GM10248 (cell line): Measurements from ENCODE around the gene DOK5.

Source experiments
- CTCF ChIA-PET: fragments of 300-600 bp; sonication (Branson Sonifier 250); formaldehyde crosslinking; extraction: SDS; loops from one replicate; lab custom pipeline; 2021; ENCODE audit warnings: antibody characterized with exemption; lab: Yijun Ruan, JAX
- POLR2A ChIA-PET: fragments of 350-650 bp; sonication (Branson Sonifier 250); formaldehyde crosslinking; extraction: SDS; loops from one replicate; lab custom pipeline; 2020; ENCODE audit warnings: antibody characterized with exemption; lab: Yijun Ruan, JAX
- DNase-seq: peaks from one replicate; pipeline ENCODE4 v3.0.0; 2012; ENCODE audit errors: extremely low spot score
- TF ChIP-seq, protein P1 (sequence below): IDR thresholded peaks from 2 replicates; pipeline ENCODE4 v1.5.1; 2012; ENCODE audit warnings: mild to moderate bottlenecking, low read depth; ENCODE audit errors: extremely low read depth, missing control alignments, control extremely low read depth

DOK5 gene

DNA sequence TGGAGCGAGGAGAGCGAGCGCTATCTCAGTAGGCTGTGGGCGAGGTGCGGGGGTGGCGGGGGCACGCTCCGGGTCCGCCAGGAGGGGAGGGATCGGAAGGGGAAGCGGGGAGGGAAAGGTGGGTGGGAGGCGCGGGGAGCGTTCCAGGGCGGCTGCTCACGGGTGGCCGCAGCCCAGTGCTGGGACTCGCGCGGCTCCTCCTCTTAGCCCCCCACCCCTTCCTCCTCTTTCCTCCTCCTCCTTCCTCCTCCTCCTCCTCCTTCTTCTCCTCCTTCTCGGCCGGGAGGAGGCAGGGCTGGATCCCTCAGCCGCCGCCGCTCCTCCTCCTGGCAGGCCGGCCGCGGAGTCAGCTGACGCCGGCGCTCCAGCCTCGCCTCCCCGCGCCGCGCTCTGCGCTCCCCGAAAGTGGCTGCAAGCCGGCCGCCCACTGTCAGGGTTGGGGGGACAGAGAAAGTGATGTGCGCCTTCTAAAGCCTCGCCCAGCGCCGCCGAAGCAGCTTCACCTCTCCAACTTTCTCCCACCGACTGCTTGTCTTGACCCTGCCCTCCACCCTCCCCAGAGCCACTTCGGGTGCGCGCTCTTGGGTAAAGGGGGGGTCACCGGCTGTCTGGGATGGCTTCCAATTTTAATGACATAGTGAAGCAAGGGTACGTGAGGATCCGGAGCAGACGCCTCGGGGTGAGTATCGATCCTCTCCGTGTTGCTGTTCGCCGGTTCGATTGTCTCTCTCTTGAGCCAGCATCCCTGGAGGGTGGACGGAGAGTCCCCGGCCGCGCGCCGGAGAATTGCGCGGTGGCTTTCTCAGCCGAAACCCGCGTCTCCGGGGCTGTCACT is at the start of gene DOK5:
Gene DOK5, plus strand, starts transcription at position 260 of the 835 bp plus-strand sequence. Its CDS starts 354 bp downstream, at position 614.
- POLR2A ChIA-PET, result no interaction called here
- TF ChIP-seq, protein P1, sequence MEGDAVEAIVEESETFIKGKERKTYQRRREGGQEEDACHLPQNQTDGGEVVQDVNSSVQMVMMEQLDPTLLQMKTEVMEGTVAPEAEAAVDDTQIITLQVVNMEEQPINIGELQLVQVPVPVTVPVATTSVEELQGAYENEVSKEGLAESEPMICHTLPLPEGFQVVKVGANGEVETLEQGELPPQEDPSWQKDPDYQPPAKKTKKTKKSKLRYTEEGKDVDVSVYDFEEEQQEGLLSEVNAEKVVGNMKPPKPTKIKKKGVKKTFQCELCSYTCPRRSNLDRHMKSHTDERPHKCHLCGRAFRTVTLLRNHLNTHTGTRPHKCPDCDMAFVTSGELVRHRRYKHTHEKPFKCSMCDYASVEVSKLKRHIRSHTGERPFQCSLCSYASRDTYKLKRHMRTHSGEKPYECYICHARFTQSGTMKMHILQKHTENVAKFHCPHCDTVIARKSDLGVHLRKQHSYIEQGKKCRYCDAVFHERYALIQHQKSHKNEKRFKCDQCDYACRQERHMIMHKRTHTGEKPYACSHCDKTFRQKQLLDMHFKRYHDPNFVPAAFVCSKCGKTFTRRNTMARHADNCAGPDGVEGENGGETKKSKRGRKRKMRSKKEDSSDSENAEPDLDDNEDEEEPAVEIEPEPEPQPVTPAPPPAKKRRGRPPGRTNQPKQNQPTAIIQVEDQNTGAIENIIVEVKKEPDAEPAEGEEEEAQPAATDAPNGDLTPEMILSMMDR, result no peak
- no peak for DNase-seq

DNA sequence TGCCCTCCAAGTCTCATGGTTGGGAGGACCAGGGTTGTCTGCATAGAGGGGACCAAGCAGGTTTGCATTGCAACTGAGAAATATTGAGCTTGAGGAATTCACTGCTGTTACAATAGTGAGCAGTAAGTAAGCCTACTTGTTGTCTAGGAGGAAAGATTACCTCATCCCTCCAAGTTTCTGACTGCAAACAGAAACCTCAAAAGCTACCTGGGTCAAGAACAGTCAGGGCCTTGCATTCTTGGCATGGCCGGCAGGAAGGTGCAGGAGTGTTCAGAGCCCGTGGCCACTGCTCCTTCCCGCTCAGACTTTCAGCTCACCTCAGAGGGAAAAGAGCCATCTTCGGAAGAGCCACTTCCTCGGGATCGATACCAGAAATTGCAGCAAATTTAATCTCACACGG is 46.0 kb upstream of the DOK5 start:
- ChIA-PET CTCF (no interaction called here), POLR2A (no interaction called here)
- DNase-seq, result no peak
- TF ChIP-seq, protein P1, result no peak

More for the DNA sequence above, at the start of gene DOK5:
- CTCF ChIA-PET, result no interaction called here

DNA sequence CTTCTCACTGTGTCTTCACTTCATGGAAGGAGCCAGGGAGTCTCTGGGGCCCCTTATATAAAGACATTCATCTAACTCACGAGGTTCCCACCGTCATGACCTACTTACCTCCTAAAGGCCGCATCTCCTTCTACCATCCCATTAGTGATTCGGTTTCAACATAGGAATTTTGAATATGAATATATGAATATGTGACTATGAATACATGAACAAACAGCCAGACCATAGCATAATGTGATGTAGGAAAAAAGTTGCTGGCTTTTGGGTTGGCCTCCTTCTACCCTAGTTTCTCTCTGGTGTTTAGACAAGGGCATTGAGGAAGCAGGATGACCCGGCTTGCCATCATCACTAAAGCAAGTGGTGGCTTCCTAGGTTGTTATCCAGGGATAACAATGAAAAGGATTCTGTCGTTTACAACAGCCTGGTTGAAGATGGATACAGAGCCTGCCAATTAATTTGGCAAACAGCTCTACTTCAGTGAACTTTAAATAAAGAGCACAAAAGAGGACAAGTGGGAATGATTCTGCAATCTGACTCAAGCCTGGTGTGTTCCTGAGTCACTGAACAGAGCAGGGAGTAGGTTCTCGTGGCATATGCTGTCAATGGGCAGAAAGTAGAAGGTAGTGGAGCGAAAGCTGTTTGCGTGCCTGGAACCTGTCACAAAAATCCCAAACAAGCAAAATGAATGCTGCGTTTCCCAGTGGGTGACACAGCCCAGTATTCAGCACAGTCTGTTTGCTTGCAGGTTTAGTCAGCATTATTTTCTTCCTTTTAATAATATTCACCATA is 44.0 kb upstream of the DOK5 start:
- TF ChIP-seq, protein P1, result no peak
- CTCF ChIA-PET, result no interaction called here
- no peak for DNase-seq
- POLR2A ChIA-PET, result no interaction called here

DNA sequence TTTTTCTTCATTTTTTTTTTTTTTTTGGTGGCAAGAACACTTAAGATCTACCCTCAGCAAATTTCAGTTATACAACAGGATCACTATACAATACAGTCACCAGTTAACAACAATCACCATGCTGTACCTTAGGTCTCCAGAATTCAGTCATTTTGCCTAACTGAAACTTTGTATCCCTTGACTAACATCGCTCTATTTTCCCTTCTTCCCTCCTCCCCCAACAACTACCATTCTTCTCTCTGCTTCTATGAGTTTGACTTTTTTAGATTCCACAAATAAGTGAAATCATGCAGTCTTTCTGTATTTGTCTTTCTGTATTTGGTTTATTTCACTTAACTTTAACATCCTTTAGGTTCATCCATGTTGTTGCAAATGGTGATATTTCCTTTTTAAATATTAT is 42.4 kb upstream of the DOK5 start:
- no peak for DNase-seq
- TF ChIP-seq, protein P1, result no peak
- POLR2A ChIA-PET, result no interaction called here
- CTCF ChIA-PET, result no interaction called here

DNA sequence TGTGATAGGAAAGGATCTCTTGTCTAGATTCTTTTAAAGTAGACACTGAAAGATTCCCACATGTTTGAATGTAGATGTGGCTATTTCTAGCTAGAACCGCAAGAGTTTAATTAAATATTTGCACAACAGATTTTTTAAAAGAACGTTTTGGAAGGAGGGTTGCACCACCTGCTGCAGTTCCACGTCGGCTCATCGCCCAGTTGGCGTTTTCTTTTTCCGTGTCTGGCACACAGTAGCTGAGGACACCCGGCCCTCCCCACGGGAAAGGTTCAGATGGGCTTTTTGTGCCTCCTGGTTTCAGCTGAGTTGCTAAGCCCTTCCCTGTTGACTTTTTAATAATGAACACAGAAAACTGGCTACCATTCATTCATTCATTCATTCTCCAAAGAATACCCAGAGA is 41.8 kb upstream of the DOK5 start:
- TF ChIP-seq, protein P1, result no peak
- CTCF ChIA-PET, result no interaction called here
- no peak for DNase-seq
- POLR2A ChIA-PET, result no interaction called here

DNA sequence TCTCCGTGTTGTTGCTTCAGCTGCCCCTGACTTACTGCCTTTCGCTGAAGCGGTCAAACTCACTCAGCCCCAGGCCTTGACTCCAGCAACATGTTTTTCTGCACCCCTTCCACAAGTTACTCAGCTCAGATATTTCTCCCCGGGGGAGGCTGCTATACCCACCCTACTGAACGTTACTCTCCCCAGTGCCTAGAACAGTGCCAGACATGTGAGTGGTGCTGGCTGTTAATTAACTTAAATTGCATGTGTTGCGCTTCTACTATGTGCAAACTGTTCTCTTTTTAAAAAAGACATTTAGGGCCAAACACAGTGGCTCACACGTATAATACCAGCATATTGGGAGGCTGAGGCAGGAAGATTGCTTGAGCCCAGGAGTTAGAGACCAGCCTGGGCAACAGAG is 41.2 kb upstream of the DOK5 start:
- ChIA-PET POLR2A (no interaction called here), CTCF (interaction anchor here (0.6 kb wide), 1 partner anchor 99 kb away, joined by 4 read pairs; no protein-coding TSS in a partner anchor)
- DNase-seq, result no peak
- TF ChIP-seq, protein P1, result no peak
